HG02870 (cell line): ENCODE results near the gene TWNK.

Source experiments
- ATAC-seq: cut with Tn5 transposase; IDR thresholded peaks from one replicate; pipeline ENCODE4 v1.9.1; 2021; ENCODE audit warnings: mild to moderate bottlenecking, moderate library complexity; ENCODE audit not compliant: unreplicated experiment

The TWNK gene

DNA sequence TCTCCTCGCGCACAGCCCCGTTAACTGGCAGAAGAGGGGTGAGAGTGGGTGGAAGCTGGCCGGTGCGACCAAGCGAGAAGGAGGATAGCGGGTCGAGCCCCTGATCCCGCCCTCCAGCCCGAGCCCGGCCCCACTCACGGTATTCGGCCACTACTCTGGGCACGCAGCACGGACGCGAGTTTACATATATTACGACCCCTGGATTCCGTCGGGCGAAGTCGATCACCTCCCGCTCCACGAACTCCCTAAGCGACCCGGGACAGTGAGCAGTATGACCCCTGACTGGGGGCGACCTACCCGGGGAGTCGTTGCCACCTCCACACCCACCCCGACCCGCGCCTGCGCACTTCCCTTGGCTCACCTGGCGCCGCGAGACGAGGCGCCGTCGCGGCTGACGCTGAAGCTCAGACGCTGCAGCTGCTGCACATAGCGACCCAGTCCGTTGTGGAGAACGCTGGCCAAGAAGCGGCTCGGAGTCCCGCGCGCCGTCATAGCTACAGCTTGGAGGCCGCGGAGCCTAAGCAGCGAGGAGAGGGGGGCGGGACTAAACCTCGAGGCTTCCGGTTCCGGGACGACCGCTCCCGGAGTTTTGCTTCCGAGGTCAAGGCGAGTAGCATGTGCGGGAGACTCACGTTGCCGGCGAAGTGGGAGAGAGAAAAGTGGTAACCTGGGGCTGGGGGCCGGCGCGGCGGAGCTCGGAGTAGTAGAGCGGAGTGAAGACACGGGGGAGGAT lies at the start of gene TWNK, which contains the start of gene MRPL43:
TWNK (plus strand) TSS at position 592 of the 733 bp plus-strand sequence. CDS start 668 bp downstream, outside the sequence.
MRPL43 (minus strand) TSS at position 546 of the 733 bp plus-strand sequence; CDS start at position 492, 54 bp downstream.
- peak; percentile 74 for ATAC-seq

DNA sequence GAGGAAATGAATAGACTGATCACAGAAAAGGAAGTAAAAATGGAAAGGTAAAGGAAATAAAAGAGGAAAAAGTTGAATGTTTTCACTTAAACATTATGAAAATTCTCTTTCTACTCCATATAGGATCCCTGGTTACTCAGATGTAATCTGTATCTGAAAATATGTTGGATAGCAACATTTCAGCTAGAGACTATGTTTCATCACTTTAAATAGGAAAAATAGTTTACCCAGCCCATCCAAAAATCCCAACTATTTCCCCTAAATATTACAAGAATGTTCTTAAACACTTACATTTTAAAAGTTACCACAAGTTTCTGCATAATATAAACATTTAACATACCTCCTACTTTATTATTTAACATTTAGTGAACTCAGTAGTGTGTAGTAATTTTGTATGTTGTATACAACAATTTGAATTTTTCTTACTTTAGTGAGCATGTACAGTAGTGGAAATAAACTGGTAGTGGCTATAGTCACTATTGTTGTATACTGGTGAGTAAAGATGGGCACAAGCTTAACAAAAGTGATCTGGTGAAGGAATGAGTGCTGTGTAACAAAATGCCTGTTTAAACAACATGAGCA lies 47.5 kb upstream of the TWNK start:
- no peak for ATAC-seq

DNA sequence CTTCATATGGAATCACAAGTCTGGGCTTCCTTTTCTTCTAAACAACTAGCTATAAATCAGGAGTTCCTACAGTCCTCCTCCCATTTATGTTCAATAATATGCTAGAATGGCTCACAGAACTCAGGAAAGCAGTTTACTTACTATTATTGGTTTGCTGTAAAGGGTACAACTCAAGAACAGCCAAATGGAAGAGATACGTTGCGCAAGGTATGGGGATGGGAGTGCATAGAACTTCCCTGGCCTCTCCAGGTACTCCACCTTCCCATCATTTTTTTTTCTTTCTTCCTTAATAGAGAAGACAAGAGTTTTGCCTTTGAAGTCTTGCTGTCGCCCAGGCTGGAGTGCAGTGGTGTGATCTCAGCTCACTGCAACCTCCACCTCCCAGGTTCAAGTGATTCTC lies 45.1 kb upstream of the TWNK start:
- ATAC-seq, result no peak

DNA sequence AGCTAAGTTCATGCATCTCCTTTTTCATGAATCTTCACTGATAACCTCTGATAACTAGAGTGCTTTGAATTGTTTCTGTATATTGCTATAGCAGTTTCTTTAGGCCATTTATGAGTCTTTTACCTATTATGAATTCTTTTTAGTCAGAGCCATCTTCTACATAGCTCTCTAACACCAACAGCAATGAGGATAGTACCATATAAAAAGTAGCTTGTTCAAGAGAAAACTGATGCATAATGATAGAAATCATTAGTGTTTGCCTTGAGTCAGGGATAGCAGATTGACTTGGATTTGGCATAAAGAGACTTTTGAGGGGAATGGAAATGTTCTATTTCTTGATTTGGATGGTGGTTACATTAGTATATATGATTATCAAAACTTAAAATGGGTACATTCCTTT lies 43.8 kb upstream of the TWNK start:
- ATAC-seq, result no peak

DNA sequence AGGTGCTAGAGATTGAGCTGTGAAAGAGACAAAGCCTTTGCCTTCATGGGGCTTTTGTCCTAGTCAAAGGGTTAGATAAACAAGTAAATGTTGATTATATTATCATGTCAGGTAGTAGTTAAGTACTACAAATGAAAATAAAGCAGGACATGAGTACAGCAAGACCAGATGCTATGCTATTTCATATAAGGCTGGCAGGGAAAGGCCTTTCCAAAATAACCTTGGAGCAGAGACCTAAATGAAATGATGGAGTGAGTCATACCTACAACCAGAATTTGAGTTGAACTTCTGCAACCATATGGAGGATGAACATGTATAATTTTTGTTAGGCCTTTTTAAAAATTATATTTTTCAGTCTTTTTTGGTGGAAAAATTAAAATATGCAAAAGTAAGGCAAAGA lies 41.6 kb upstream of the TWNK start:
- no peak for ATAC-seq

DNA sequence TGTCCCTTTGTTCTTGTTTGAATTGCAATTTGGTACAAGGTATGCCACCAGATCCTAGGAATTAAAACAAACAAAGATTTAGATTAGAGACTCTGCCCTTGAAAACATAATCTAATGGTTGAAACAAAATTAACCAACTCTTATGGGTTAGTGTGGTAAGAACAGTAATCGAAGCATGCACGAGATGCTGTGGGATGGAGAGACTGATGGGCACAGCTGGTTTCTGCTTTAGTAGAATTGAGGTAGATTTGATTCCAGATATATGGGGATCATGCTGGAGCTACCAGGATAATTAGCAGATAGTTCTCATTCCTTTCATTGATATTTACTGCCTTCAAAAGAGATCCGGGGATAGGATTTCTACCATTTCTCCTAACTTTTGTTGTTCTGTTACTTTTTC lies 38.4 kb upstream of the TWNK start:
- ATAC-seq, result no peak

DNA sequence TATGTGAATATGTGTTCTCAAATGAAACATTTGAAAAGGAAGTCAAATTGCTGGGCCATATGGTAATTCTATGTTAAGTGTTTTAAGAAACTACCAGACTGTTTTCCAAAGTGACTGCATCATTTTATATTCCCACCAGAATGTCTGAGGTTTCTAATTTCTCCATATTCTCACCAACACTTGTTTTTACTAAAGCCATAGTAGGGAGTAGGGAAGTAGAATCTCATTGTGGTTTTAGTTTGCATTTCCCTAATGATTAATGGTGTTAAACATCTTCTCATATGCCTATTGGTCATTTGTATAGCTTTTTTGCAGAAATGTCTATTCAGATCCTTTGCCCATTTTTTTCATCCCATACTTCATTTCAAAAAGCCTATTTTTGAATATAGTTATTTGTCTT lies 27.1 kb upstream of the TWNK start:
- no peak for ATAC-seq

DNA sequence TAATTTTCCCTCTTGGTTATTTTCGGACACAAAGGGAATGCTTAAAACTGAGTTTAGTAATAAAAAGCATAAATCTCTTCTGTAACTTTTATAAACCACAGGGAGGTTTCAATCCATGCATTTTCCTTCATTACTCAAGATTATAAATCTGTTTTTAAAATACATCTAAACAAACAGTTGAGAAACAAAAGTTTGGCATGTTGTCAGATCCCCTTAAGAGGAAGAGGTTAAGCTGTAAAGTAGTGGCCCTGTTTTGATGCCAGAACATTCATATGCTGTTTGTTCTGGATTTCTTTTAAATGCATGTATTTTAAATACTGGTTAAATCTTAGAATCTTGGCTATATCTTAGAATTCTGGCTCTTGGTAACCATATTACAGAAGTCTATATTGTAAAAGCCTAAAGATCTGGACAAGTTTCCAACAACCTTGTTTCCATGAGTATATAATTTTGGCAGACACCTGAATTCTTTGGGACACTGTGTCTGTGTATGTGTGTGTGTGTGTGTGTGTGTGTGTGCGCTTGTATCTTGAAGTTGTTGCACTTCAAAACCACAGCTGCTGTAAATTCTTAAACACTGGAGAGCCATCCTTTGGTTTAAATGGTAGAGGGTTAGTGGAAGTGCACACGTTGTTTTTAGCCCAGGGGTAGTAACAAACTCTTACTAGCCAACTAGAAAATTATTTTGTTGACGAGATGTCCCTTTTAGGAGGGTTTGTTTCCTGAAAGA lies 24.8 kb upstream of the TWNK start:
- no peak for ATAC-seq

DNA sequence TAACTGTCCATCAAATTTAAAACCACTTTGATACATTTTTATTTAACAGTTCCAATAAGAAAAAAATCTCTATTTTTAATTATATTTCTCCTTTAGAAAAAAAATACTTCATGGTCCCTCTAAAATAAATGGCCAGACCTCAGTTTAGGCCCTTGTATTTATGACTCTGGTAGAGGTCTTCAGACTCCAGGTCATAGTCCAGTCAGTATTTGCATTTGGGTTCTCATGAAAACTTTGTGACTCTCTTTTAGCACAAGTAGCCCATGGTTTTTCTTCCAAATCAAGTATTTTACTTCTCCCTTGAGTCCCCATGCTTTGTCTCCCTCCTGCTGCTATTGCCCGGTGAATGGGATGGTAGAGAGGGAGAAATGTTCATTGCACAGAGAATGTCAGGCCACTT lies 23.5 kb upstream of the TWNK start:
- ATAC-seq, result no peak

DNA sequence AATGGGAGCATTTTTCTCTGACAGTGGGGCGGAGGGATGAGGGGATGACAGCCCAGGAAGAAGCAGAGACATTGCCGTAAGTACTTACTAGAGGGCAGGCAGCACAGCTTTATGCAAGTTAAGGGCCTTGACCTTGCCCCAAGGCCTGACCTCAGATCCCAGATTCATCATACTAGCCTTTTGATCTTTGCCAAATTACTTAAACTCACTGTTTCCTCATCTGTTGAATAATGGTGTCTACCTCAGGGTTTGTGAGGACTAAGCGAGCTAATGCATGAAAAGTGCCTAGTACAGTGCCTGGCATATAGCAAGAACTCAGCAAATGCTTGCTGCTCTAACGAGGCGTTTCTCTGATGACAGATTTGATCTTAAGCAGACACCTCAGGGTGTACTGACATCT lies 21.5 kb upstream of the TWNK start:
- no peak for ATAC-seq

DNA sequence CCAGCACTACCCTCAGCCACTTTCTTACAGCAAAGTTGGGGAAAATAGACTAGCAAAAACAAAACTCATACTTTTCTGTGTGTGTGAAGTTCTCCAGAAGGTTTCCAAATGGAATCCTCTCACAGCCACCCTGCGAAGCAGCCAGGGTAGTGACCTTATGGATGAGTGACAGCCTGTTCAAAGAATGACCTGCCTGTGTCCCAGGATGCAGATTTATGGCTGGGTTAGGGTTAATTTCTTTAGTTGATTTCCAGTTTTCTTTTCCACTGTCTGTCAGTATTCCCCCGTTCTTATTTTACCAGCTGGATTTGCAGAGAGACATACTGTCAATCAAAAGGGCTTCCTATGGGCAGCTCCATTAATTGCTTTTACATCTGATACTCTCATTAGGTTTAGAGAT lies 20.5 kb upstream of the TWNK start:
- no peak for ATAC-seq

DNA sequence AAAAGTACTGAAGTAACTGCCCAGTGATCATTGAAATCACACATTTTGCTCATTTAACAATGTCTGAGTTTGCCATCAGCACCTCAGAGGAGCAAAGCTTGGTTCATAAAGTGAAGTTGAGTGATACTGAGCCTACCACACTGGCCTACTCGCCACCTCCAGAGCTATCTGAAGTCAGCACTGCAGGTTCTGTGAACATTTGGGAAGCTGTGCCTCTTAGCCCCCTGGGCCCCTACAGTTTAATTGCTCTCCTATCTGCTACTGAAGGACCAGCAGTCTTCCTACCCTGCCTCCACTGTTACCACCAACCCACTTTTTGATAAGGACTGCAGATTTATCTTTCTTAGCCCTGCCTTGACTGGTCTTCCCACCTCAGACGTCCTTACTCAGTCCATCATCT lies 20.0 kb upstream of the TWNK start:
- no peak for ATAC-seq

DNA sequence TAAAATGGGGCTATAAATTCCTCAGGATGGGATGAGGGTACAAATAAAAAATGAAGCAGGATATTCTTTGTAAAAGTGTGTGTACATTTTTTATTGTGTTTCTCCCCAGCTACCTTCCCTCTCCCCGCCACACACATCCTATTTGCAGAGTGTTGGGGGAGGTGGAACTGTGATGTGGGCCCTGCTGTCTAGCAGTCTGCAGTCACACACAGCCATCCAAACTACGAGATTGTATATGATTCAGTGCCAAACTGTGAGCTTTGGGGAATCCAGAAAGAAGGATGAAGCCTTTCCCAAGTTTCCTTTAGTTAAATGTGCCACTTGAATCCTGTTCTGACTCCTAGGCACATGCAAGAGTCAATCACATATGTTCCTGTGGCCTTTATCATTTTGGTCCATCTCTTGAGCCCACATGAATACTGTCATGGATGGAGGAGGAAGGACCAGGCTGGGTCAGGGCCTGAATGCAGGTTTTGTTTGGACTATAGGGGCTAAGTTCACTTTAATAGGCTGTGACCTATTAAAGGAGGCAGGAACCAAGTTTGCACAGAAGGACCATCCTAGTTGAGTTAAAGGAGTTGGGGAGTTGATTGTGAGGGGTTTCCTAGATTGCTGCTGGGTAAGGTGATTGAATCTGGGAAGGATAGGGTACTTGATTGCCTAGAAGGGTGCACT lies 19.1 kb upstream of the TWNK start:
- no peak for ATAC-seq

DNA sequence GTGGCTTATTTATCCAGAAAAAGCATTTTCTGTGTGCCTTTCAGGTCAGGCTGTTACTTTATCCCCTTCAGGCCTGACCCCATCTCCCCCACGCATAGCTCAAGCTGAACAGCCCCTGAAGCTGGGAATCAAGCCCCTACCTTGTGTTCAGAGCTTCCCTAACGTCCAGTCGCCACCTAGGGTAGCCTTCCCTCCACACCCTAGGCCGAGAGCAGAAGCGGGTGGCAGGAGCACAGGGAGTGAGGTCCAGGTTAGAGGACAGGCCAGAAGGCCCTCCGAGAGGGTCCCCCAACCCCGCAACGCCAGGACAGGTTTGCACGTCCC lies 18.5 kb upstream of the TWNK start:
- ATAC-seq, result no peak

DNA sequence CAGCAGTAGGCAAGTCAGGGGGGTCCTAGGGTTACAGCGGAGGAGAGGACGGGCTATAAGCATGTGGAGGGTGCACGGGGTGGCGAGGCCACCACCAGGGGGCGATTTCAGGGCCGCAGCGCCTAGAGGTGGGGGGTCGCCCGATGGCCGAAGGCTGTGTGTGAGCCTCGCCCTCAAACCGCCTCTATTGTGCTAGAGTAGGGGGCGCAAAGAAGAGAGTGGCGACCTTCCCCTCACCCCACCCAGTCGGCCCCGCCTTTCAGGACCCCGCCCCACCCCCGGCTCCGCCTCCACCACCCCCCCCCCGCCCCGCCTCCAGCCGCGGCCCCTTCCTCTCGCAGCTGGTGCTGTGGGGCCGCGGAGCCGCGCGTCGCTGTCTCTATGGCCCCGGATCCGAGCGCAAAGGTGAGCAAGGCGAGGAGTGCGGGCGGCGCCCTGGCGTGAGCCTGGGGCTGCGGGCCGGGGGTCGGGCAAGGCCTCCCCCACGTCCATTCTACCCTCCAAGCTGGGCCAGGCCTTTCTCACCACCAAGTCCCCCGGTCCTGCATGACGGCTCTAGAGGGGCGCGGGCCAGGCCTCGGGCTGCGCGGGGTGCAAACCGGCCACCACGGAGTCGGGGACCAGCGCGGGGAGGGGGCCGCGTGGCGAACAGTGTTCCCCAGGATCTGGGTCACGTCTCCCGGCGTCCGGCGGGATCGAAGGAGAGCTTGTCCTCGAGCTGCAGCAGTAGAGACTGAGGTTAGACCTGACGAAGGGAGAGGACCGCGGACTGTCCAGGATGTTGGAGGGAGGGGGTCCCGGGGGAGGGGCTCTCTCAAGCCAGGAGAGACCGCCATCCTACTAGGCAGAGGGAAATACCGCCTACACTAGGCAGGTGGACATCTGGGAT lies 17.9 kb upstream of the TWNK start, which contains the start of gene SEMA4G:
SEMA4G (plus strand) TSS at position 318 of the 889 bp plus-strand sequence. CDS start 3,409 bp downstream, outside the sequence.
- no peak for ATAC-seq

DNA sequence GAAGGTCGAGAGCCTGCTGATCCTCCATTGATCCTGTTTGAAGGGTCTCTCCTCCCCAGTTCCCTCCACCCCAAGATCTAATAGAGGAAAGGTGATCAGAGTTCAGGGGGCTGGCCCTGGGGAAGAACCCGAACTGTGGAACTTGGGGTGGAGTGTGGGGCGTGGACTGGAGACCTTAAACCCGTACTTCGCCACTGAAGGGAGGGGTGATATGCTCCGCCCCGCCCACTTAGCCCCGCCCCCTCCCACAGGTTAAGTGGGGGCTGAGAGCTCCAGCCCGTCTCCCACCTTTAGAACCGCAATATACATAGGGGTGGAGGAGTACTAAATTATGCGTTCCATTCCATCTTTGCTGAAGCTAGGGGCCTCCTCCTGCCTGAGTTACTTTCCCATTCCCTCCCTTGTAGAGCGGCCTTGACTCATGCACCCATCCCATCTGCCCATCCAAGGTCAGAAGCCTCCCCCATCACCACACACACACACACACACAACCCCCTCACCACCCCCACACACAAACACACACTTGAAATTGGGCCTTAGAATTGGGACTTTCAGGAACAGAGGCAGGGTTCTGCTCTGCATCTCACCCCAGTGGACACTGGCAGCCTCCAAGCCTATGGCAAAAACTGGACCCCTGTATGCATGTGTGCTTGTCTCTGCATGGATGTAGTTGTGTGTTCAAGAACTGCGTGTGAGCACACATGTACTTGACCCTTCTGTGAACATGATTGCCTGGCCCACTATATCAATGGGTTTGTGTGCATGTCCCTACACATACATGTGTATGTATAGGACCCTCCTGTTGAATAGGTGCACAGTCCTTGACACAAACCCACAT lies 17.0 kb upstream of the TWNK start:
- no peak for ATAC-seq

DNA sequence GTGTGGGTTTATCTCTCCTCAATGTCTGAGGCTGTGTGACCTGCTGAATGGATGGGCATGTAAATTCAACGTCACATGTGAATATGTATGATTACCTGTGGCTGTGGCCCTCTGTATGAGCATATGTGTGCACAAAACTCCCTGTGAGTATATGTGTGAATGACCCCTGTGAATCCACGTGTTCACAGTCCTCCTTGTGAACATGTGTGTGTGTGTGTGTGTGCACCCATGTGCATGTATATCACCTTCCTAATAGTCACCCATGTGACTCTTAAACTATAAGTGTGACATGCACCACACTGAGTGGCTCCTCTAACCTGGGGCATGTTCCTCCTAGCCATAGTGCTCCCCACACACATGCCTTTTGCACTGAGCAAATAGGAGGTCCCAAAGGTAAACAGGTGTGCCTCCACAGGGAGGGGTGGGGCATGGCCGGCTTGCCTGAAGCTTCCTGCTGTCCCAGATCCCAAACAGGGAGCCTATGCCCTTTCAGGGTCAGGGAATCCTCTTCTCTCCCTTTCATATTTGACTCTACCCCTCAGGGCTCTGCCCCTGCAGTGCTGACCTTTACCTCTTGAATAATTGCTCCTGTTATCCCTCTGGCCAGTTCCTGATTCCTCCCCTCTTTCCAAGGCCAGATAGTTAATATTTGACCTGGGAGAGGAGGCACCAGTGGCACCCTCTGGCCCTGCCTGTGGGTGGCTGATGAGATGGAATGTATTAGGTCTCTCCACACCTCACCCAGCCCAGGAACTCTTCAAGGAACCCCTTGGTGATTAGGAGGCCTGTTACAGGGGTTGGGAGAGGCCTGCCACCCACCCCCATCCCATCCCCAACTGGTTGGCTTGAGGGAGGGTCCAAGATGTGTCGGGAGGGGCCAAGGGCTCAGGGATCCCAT lies 16.2 kb upstream of the TWNK start:
- ATAC-seq, result no peak

DNA sequence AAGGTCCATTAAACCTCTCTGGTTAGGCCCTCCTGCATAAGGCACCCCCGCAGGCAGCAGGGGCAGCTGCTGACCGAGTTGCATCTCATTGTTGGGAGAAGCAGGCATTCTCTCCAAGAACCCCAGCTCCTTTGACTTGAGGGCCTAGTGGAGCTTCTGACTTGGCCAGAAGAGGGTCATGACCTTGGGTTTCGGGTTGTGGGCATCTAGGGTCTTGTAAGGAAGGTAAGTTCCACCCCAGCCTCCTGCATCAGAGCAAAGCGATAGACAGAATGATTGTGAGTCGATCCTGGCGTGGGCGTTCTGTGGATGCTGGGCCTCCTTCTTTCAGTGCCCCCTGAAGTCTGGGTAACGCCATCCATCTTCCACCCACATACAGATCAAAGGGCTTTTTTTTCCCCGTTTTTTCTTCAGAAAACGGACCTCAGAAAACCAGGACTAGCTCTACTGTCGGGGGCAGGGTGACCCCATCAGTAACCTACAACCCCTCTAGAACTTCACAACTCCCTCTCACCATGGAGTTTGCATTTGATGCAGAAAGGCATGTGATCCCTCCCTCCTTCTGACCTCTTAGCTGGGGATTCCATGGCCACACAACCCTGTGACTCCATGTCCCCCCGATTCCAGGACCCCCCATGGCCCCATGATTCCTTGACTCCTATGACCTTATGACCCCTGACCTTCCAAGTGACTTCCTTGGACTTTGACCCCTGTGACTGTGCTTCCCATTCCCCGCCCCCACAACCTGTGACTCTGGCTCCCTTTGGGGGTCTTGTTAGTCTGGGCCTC lies 15.0 kb upstream of the TWNK start:
- ATAC-seq, result no peak
